GM21528 (cell line): ENCODE measurements around the gene SAMD14.

Experiments used
- ATAC-seq: cut with Tn5 transposase; IDR thresholded peaks from one replicate; pipeline ENCODE4 v1.9.1; 2021; ENCODE audit warnings: mild to moderate bottlenecking, moderate library complexity; ENCODE audit not compliant: unreplicated experiment, low FRiP score

The SAMD14 gene

DNA sequence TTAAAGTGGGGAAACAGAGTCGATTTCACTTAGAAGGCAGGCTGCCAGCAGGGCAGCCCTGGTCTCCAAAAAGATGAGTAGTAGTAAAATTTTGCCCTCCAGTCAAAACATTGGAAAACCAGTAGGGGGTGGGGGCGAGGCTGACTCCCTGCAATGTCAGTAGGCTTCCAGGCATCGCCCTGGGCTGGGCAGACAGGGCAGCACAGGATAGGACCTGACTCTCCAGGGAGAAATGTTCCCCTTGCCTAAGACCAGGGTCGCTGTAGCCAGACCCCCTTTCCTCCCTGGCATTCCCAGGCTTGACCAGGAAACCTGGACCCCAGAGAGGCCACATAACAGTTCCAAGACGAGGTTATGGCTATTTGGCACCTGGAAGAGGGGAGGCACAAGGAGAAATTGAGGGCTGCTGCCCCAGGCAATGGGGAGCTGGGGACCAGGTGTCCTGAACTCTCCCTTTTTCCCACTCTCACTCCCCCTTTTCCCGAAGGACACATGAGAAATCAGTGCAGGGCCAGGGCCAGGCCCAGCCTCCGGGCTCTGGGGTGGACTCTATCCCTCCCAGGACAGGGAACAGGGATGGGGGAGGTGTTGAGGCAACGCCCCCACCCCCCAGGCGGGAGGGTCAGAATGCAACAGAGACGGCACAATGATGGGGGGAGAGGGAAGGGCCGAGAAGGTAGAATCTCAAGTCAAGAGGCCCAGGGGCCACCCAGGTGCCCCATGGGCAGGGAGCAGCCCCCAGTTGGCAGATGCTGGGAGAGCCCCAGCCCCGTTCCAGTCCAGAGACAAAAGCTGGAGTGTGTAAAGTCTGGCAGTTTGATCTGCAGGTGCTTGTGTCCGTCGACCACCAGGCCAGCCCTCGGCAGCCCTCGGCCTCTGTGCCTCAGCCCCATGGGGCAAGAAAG lies 4.5 kb upstream of the SAMD14 start:
- no peak for ATAC-seq

GRCh38 chr17:50133769-50134099 lies 3.8 kb upstream of the SAMD14 start:
- no peak for ATAC-seq

- no peak for ATAC-seq
Measured at GRCh38 chr17:50133028-50133768, 3.2 kb upstream of the SAMD14 start.

- no peak for ATAC-seq
Measured at GRCh38 chr17:50132104-50132794, 2.3 kb upstream of the SAMD14 start.

DNA sequence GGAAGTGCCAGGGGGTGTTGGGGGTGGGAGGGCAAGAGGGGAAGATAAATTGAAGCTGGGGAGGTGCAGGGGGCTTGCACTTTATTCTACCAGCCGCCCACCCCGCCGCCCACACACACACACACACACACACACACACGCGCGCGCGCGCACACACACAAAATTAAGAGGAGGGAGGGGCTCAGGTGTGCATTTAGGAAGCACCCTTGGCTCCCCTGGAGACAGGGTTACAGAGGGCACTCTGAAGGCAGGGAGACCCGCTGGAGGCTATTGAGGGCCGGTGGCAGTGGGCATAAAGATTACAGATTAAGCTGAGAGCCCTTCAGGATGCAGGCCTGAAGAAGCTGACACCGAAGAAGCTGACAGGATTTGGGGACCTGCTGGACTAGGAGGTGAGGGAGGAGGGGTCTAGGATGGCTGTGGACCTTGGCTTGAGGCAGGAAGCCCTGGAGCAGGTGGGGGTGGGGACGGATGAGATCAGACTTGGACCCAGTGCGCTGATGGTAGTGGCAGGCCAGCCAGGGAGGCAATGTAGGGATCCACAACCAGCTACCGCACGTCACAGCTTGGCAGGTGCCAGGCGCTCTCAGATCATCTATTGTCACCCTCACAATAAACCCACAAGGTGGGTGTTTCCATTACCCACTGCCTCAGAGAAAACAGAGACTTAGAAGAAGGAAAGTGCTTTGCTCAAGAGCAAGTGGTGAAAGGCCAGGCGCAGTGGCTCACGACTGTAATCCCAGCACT lies 772 bp upstream of the SAMD14 start:
- no peak for ATAC-seq

DNA sequence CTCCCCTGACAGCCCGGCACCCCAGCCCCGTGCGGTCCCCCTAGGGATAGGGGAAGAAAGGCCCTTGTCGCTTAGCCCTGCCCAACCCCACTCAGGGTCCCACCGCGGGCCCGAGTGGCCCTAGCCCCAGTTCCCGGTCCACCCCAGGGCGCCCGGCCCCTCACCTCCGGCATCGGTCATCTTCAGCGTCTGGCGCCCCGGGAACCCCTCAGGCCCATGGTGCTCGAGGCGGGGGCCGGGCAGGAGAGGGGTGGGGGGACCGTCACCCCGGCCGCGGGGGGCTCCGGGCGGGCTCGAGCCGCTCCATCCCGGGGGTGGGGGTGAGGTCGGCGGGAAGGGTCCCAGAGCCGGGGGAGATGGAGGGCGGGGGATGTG lies 620 bp downstream of the SAMD14 start:
- no peak for ATAC-seq

GRCh38 chr17:50128441-50129352 lies 1.3 kb downstream of the SAMD14 start:
- ATAC-seq, result no peak

GRCh38 chr17:50127697-50128361 lies 2.1 kb downstream of the SAMD14 start:
- ATAC-seq, result no peak

GRCh38 chr17:50125420-50125997 lies 4.5 kb downstream of the SAMD14 start:
- ATAC-seq, result no peak

- ATAC-seq, result no peak
Measured at GRCh38 chr17:50123649-50124349, 6.2 kb downstream of the SAMD14 start.

- ATAC-seq, result no peak
Measured at GRCh38 chr17:50122945-50123344, 7.0 kb downstream of the SAMD14 start.

DNA sequence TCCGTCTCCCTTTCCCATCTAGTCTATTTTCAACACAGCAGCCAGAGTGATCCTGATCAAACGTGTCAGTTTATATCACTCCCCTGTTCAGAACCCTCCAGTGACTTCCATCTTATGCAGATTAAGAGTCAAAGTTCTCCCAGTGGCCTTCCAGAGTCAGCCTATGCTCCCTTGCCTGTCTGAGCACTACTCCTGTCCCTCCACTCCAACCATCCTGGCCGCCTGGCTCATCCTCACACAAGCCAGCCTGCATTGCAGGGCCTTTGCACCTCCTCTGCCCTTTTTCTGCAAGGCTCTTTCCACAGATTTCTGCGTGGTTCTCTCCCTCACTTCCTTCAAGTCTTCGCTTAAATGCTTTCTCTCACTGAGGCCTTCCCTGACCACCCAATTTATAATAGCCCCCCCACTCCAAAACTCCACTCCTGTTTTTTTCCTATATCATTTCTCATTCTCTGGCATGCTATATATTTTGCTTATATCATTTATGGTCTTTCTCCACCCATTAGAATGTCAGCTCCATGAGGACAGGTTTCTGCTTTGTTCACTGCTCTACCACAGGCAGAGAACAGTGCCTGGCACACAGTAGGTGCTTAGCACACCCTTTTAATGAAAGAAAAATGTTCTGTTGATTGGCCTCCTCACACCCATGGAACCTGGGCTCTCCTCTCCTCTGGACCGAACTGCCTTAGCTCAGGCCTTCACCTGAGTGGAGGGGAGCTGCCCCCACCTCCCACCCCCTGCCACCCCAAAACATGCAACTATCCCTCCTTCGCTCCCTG lies 9.3 kb downstream of the SAMD14 start:
- no peak for ATAC-seq

GRCh38 chr17:50118828-50119218 lies 11.1 kb downstream of the SAMD14 start:
- ATAC-seq, result no peak

DNA sequence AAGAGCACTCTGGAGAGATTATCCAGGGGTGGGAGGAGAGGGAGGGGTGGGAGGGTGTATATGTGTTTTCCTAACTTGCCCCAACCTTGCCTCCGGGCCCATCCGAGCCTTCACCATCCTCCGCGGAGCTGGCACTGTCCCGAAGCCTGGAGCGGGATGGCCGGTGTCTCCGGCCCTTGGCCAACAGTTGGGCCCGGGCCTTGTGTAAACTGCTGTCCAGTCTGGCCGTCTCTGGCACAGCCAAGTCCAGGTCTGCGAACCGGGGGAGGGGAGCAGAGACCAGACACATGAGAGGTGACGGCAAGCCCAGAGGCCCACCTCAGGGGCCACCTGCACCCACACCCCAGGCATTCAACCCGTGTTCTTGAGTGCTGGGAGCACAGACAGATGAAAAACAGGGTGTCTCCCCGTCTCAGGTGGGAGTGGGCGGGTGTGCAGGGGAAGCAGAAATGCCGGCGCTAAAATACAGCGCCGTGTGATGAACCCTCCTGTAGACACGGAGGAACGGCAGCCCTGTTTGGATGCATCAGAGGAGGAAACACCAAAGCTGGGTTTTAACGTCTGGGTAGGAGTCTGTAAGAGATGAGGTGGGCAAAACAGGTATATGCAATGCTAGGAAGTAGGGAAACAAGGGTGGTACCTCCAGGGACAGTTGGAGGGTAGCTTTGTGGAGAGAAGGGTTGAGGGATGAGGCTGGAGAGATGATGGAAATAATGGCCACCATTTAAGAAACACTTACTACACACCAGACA lies 11.7 kb downstream of the SAMD14 start:
- no peak for ATAC-seq

GRCh38 chr17:50117202-50118051 lies 12.5 kb downstream of the SAMD14 start:
- ATAC-seq, result no peak

DNA sequence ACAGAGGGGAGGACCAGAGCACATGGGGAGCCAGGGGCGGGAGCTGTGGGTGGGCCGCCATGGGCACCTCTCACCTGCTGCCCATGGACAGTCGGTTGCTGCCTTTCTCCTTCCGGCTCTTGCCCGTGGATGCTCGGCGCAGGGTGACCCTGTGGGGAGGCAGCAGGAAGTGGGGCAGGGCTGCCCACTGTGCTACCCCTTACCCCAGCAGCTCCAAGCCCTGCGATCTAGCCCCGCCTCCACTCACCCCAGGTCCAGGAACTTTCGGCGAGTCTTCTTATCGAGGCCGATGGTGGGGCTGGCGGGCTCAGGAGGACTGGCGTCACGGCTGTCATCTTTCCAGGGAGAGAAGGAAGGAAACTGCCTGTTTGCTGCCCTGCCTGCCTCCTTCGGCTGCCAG lies 14.2 kb downstream of the SAMD14 start:
- ATAC-seq, result no peak
